ENCODE data around the gene CNST.
A peak's percentile ranks its signal among the peaks of the same experiment; 100 is the strongest.

Gene CNST

DNA sequence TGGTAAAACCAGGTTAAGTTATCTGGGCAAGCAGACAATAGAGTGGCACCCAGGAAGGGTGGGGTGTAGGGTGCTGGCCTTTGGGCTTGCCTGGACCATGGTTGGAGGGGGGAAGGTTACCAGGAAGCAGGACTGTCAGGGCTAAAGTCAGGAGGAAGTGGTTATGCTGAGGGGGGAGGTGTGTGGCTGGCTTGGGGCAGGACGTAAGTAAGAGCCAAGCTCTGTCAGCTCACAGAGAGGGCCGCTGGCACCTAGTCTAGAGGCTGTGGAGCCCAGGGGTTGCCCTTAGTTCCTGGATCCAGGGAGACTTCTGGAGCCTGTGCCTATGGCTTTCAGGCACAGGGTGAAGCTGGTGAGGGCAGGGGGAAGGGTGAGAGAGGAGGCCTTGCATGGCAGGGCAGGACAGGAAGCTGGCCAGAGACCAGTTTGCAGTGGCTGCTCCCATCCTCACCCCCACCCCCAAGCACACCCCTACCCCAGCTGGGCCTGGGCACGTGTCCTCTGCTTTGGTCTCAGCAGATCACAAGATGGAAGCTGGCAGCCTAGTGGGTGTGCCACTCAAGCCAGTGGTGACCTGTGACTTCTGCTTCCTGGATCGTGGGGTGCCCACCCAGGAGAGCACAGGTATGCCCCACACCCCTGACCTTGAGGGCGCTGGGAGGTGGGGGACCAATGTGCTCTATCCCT is 38.7 kb upstream of the CNST start:
- Histone ChIP-seq H3K4me2 (ENCODE audit: low read depth, low read length) (no peak overlapping the region), H3K9me3 (replicated peaks; ENCODE audit: insufficient read depth, low read length) (no peaks in the 10 kb centered on the region), H3K4me1 (ENCODE audit: low read length) (no peaks in the 10 kb centered on the region), H3K9me2 (replicated peaks; ENCODE audit: insufficient read depth, low read length) (no peaks in the 10 kb centered on the region), H2AFZ (ENCODE audit: low read length) (peak overlapping the region; percentile 53), H3K36me3 (replicated peaks; ENCODE audit: insufficient read depth, low read length) (no peaks in the 10 kb centered on the region), H3K27me3 (replicated peaks; ENCODE audit: insufficient read depth, low read length) (no peaks in the 10 kb centered on the region), H4K20me1 (ENCODE audit: insufficient read depth, low read length) (no peaks in the 10 kb centered on the region), H3F3A (ENCODE audit: insufficient read depth, low read length) (no peaks in the 10 kb centered on the region), H3K79me2 (ENCODE audit: low read length) (no peaks in the 10 kb centered on the region), H3K27ac (ENCODE audit: low read length) (no peak overlapping the region), H3K4me3 (ENCODE audit: low read length) (no peak overlapping the region), H3K9ac (ENCODE audit: low read length) (no peak overlapping the region)
- no peak for DNase-seq
- TF ChIP-seq EZH2phosphoT487 (IDR thresholded peaks at IDR 0.05; ENCODE audit: low read length) (no peak), EZH2 (optimal IDR thresholded peaks at IDR 0.05; ENCODE audit: low read depth, low read length) (no peak)
- TF ChIP-seq, protein P1, sequence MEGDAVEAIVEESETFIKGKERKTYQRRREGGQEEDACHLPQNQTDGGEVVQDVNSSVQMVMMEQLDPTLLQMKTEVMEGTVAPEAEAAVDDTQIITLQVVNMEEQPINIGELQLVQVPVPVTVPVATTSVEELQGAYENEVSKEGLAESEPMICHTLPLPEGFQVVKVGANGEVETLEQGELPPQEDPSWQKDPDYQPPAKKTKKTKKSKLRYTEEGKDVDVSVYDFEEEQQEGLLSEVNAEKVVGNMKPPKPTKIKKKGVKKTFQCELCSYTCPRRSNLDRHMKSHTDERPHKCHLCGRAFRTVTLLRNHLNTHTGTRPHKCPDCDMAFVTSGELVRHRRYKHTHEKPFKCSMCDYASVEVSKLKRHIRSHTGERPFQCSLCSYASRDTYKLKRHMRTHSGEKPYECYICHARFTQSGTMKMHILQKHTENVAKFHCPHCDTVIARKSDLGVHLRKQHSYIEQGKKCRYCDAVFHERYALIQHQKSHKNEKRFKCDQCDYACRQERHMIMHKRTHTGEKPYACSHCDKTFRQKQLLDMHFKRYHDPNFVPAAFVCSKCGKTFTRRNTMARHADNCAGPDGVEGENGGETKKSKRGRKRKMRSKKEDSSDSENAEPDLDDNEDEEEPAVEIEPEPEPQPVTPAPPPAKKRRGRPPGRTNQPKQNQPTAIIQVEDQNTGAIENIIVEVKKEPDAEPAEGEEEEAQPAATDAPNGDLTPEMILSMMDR (IDR thresholded peaks at IDR 0.05; ENCODE audit: low read length), result no peak

DNA sequence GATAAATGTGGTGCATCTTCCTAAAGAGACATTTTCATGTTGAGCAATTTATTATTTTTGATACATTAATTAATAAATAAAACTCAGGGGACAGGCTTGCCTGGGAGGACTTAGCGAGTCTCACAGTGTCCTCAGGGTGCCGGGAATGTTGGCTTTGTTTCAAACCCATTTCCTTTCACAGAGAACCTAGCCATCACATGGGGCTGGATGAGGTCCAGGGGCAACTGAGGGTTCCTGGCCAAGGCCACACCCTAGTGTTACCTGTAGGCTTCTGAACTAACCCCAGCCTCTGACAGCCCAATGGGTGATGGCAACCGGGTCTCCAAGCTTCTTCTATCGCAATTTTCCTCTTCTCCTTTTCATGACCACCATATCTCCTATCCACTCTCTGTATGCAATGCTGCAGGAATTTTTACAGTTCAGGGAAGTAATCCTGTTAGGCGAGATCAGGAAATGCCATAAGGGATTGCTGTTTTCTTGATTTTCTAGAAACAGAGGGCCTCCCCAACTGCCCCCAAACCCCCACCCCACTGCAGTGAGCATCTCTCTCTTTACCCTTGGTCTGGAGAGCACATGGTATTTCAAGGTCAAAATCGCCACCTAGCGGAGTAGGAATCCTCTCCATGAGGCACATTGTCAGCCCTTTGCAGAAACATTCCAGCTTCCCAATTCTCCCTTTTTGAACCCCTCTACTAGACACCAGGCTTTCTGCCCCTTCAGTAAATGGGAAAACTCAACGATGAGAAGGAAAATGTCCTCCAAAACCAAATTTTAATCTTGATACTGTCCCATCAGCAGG is 37.1 kb upstream of the CNST start:
- Histone ChIP-seq H3K9ac (ENCODE audit: low read length) (no peak overlapping the region), H3K4me3 (ENCODE audit: low read length) (no peak overlapping the region), H3K79me2 (ENCODE audit: low read length) (no peaks in the 10 kb centered on the region), H2AFZ (ENCODE audit: low read length) (no peak overlapping the region), H3K4me2 (ENCODE audit: low read depth, low read length) (no peak overlapping the region), H3K9me3 (replicated peaks; ENCODE audit: insufficient read depth, low read length) (no peaks in the 10 kb centered on the region), H3K9me2 (replicated peaks; ENCODE audit: insufficient read depth, low read length) (no peaks in the 10 kb centered on the region), H3F3A (ENCODE audit: insufficient read depth, low read length) (no peaks in the 10 kb centered on the region), H3K36me3 (replicated peaks; ENCODE audit: insufficient read depth, low read length) (no peaks in the 10 kb centered on the region), H3K27ac (ENCODE audit: low read length) (no peak overlapping the region), H4K20me1 (ENCODE audit: insufficient read depth, low read length) (no peaks in the 10 kb centered on the region), H3K27me3 (replicated peaks; ENCODE audit: insufficient read depth, low read length) (no peaks in the 10 kb centered on the region), H3K4me1 (ENCODE audit: low read length) (no peaks in the 10 kb centered on the region)
- no peak for DNase-seq
- TF ChIP-seq EZH2phosphoT487 (IDR thresholded peaks at IDR 0.05; ENCODE audit: low read length), result no peak
- no peak for TF ChIP-seq EZH2 (optimal IDR thresholded peaks at IDR 0.05; ENCODE audit: low read depth, low read length)
- TF ChIP-seq, protein P1 (IDR thresholded peaks at IDR 0.05; ENCODE audit: low read length), result no peak

DNA sequence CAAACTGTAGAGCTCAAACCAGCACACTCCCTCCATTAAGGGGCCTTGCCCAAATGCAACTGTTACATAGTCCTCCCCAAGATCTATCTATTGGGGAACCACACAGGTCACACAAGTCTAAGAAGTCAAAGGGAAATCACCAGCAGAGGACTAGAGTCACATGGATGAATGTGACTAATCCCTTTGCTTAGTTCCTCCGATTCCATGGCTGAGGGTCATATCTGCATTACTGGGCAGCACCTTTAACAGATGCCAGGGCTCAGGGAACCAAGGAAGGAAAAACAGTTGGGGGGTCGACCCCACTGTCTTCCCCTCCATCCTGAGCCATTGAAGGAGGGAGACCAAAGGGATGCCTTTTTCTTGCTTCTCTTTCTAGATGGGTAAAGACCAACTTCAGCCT is 35.8 kb upstream of the CNST start:
- TF ChIP-seq, protein P1 (IDR thresholded peaks at IDR 0.05; ENCODE audit: low read length), result no peak
- TF ChIP-seq EZH2 (optimal IDR thresholded peaks at IDR 0.05; ENCODE audit: low read depth, low read length), result no peak
- TF ChIP-seq EZH2phosphoT487 (IDR thresholded peaks at IDR 0.05; ENCODE audit: low read length), result no peak
- H3K27me3 ChIP-seq (replicated peaks; ENCODE audit: insufficient read depth, low read length), result no peaks in the 10 kb centered on the region
- DNase-seq, result no peak
- H3K9me2 ChIP-seq (replicated peaks; ENCODE audit: insufficient read depth, low read length), result no peaks in the 10 kb centered on the region
- no peaks in the 10 kb centered on the region for H3K9me3 ChIP-seq (replicated peaks; ENCODE audit: insufficient read depth, low read length)
- no peak overlapping the region for H3K4me3 ChIP-seq (ENCODE audit: low read length)
- H3K79me2 ChIP-seq (ENCODE audit: low read length), result no peaks in the 10 kb centered on the region
- no peak overlapping the region for H3K9ac ChIP-seq (ENCODE audit: low read length)
- H4K20me1 ChIP-seq (ENCODE audit: insufficient read depth, low read length), result no peaks in the 10 kb centered on the region
- no peaks in the 10 kb centered on the region for H3K4me1 ChIP-seq (ENCODE audit: low read length)
- no peak overlapping the region for H2AFZ ChIP-seq (ENCODE audit: low read length)
- no peaks in the 10 kb centered on the region for H3K36me3 ChIP-seq (replicated peaks; ENCODE audit: insufficient read depth, low read length)
- no peak overlapping the region for H3K4me2 ChIP-seq (ENCODE audit: low read depth, low read length)
- H3K27ac ChIP-seq (ENCODE audit: low read length), result no peak overlapping the region
- no peaks in the 10 kb centered on the region for H3F3A ChIP-seq (ENCODE audit: insufficient read depth, low read length)
